Astrocyte (in vitro differentiated cells and primary cell): Measurements from ENCODE around the gene POU6F2. TPM values are rescaled to one million over a fixed set of nuclear protein-coding genes. Genes with fewer than 3 reads are reported as not detected.

ENCODE experiments used
- DNase-seq: peaks from one replicate; pipeline ENCODE4 v3.0.0-alpha.2; 2010; ENCODE audit warnings: low read depth
- FAIRE-seq: peaks from 2 replicates; lab custom pipeline; 2011; peaks lifted over from hg19 to GRCh38; lab: Jason Lieb, UNC
- H2AFZ ChIP-seq: 2 replicates; pipeline ENCODE4 v1.6.0; 2012; ENCODE audit warnings: low read depth, low read length, inconsistent platforms
- H3K27ac ChIP-seq: 2 replicates; pipeline ENCODE4 v1.5.1; 2011; ENCODE audit warnings: low read depth, low read length, inconsistent platforms
- H3K27me3 ChIP-seq: 2 replicates; pipeline ENCODE4 v1.6.0; 2011; ENCODE audit warnings: low read length, inconsistent platforms; ENCODE audit not compliant: insufficient read depth
- H3K36me3 ChIP-seq: 2 replicates; pipeline ENCODE4 v1.5.1; 2011; ENCODE audit warnings: low read length, inconsistent platforms; ENCODE audit not compliant: insufficient read depth
- H3K4me1 ChIP-seq: 2 replicates; pipeline ENCODE4 v1.5.1; 2011; ENCODE audit warnings: low read length, inconsistent platforms; ENCODE audit not compliant: insufficient read depth
- H3K4me2 ChIP-seq: 2 replicates; pipeline ENCODE4 v1.6.0; 2012; ENCODE audit warnings: low read length, inconsistent platforms
- H3K4me3 ChIP-seq: 2 replicates; pipeline ENCODE4 v1.5.1; 2011; ENCODE audit warnings: low read depth, mild to moderate bottlenecking, low read length, inconsistent platforms; ENCODE audit not compliant: insufficient read depth
- H3K79me2 ChIP-seq: 2 replicates; pipeline ENCODE4 v1.6.0; 2012; ENCODE audit warnings: mild to moderate bottlenecking, low read length, inconsistent platforms; ENCODE audit not compliant: insufficient read depth
- H3K9ac ChIP-seq: 2 replicates; pipeline ENCODE4 v1.6.0; 2012; ENCODE audit warnings: mild to moderate bottlenecking, low read length, inconsistent platforms
- H3K9me3 ChIP-seq: 2 replicates; pipeline ENCODE4 v1.5.1; 2012; ENCODE audit warnings: low read depth, mild to moderate bottlenecking, low read length, inconsistent platforms; ENCODE audit not compliant: insufficient read depth
- H4K20me1 ChIP-seq: 2 replicates; pipeline ENCODE4 v1.6.0; 2012; ENCODE audit warnings: low read length, inconsistent platforms; ENCODE audit not compliant: insufficient read depth
- H3K27ac Mint-ChIP-seq: one replicate; pipeline ENCODE4 v1.8.0; 2021; ENCODE audit warnings: mild to moderate bottlenecking, mixed read lengths; ENCODE audit not compliant: unreplicated experiment
- H3K27me3 Mint-ChIP-seq: one replicate; pipeline ENCODE4 v1.8.0; 2021; ENCODE audit warnings: low read depth, mixed read lengths; ENCODE audit not compliant: unreplicated experiment
- H3K36me3 Mint-ChIP-seq: one replicate; pipeline ENCODE4 v1.8.0; 2021; ENCODE audit warnings: low read depth, mixed read lengths; ENCODE audit not compliant: unreplicated experiment
- H3K4me1 Mint-ChIP-seq: one replicate; pipeline ENCODE4 v1.8.0; 2021; ENCODE audit warnings: low read depth, mixed read lengths; ENCODE audit not compliant: unreplicated experiment
- H3K4me3 Mint-ChIP-seq: one replicate; pipeline ENCODE4 v1.8.0; 2021; ENCODE audit warnings: mild to moderate bottlenecking, moderate library complexity, mixed read lengths; ENCODE audit not compliant: unreplicated experiment
- H3K9me3 Mint-ChIP-seq: one replicate; pipeline ENCODE4 v1.8.0; 2021; ENCODE audit warnings: mild to moderate bottlenecking, mixed read lengths; ENCODE audit not compliant: unreplicated experiment
- EZH2 ChIP-seq: IDR thresholded peaks from 2 replicates; pipeline ENCODE4 v1.6.1; 2012; ENCODE audit warnings: mild to moderate bottlenecking, low read length, inconsistent platforms; ENCODE audit not compliant: insufficient read depth
- total RNA-seq: library from RNA; stranded (reverse); gene quantifications from 2 replicates; pipeline ENCODE4 v1.2.1, GENCODE V29; 2021
- TF ChIP-seq, protein P1 (sequence below): IDR thresholded peaks from 2 replicates; pipeline ENCODE4 v1.5.1; 2011; ENCODE audit warnings: low read depth, mild to moderate bottlenecking, inconsistent platforms, low read length, moderate library complexity; ENCODE audit not compliant: insufficient read depth

The POU6F2 gene
- total RNA-seq, 1 donor from 2014 or later = 0.45 TPM

DNA sequence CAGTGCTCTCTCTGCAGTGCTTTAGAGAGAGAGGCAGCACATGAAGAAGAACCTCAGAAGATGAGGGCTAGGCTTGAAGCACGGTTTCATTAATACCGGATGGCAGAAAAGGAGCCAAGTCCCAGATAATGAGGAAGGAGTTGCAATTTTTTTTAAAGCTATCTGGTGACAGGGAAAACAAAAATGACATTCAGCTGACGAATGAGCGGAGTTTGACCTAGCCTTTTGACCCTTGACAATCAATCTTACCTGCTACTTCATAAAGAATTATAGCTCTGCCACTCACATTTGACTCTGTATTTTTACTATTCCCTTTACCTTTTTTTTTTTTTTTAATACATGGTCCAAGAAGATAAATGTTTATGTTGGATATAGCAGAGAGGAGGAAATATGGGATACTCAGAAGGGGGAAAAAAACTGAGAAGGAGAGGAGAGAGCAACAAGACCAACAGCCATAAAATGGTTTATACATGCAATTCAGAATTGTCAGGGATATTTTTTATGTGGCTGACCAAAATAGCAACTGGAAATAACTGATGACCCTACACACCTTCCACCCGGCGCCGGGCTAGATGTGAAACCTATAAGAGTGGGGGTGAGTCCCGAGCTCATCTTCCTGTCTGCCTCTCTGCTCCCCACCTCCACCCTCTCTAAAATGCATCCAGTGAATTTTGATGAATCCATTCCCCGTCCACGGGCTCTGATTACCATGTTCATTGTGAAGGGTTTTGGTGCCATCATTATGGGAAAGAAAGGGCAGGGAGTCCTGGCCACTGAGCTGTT lies 314.1 kb downstream of the POU6F2 start:
- Mint-ChIP-seq H3K27me3 (peaks cover 11% of the 10 kb centered on the region), H3K27ac (no peak overlapping the region), H3K4me1 (peaks cover 2% of the 10 kb centered on the region), H3K9me3 (peaks cover 5% of the 10 kb centered on the region), H3K4me3 (no peak overlapping the region), H3K36me3 (no peaks in the 10 kb centered on the region)
- TF ChIP-seq EZH2 = no peak
- H3K9ac ChIP-seq = no peak overlapping the region
- H3K79me2 ChIP-seq = no peaks in the 10 kb centered on the region
- H3K27me3 ChIP-seq = no peaks in the 10 kb centered on the region
- H2AFZ ChIP-seq = no peak overlapping the region
- no peak overlapping the region for H3K4me2 ChIP-seq
- H3K9me3 ChIP-seq = no peaks in the 10 kb centered on the region
- no peak overlapping the region for H3K27ac ChIP-seq
- no peaks in the 10 kb centered on the region for H3K4me1 ChIP-seq
- no peak overlapping the region for H3K4me3 ChIP-seq
- no peaks in the 10 kb centered on the region for H3K36me3 ChIP-seq
- FAIRE-seq = no peak
- H4K20me1 ChIP-seq = no peaks in the 10 kb centered on the region
- DNase-seq = no peak

DNA sequence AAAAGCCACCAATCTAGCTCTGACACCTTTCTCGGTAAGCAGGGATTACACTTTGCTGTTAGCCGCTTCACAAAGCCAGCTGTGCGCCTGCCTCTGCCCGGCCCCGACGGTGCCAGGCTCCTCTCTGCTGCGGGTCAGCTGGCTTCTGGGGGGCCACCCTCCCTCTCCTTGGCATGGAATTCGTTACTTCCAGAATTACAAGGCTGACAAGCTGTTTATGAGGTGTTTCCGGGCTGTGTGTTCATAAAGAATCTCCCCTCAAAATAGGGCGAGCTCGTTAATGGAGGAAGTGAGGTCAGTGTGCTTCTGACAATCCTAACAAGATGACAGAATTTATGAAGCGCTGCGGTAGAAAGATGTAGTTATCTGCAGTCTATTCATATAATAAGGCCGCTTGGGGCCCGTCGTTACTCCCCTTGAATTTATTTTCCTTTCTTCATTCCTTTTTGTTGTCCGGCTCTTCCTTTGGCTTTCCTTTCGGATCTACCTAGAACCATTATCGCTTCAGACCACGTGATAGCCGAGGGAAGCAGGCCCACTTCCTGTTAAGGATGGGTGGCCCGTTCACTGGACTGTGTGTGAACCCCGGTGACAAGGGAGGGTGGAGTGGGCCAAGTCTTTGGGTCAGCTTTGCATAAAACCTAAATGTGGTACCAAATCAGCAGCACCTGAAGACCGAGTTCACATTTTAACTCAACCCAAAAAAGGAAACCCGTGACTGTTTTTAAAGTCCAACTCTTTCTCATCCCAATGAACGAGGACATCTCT lies 315.5 kb downstream of the POU6F2 start:
- no peak overlapping the region for H3K27ac ChIP-seq
- H3K4me2 ChIP-seq = no peak overlapping the region
- Mint-ChIP-seq H3K36me3 (no peaks in the 10 kb centered on the region), H3K9me3 (peaks cover 5% of the 10 kb centered on the region), H3K4me1 (peaks cover 2% of the 10 kb centered on the region), H3K27me3 (peaks cover 11% of the 10 kb centered on the region), H3K4me3 (no peak overlapping the region), H3K27ac (no peak overlapping the region)
- H3K9me3 ChIP-seq = no peaks in the 10 kb centered on the region
- no peak for FAIRE-seq
- no peaks in the 10 kb centered on the region for H3K4me1 ChIP-seq
- H2AFZ ChIP-seq = no peak overlapping the region
- no peaks in the 10 kb centered on the region for H3K27me3 ChIP-seq
- DNase-seq = no peak
- TF ChIP-seq EZH2 = no peak
- TF ChIP-seq, protein P1, sequence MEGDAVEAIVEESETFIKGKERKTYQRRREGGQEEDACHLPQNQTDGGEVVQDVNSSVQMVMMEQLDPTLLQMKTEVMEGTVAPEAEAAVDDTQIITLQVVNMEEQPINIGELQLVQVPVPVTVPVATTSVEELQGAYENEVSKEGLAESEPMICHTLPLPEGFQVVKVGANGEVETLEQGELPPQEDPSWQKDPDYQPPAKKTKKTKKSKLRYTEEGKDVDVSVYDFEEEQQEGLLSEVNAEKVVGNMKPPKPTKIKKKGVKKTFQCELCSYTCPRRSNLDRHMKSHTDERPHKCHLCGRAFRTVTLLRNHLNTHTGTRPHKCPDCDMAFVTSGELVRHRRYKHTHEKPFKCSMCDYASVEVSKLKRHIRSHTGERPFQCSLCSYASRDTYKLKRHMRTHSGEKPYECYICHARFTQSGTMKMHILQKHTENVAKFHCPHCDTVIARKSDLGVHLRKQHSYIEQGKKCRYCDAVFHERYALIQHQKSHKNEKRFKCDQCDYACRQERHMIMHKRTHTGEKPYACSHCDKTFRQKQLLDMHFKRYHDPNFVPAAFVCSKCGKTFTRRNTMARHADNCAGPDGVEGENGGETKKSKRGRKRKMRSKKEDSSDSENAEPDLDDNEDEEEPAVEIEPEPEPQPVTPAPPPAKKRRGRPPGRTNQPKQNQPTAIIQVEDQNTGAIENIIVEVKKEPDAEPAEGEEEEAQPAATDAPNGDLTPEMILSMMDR = no peak
- no peak overlapping the region for H3K4me3 ChIP-seq
- H4K20me1 ChIP-seq = no peaks in the 10 kb centered on the region
- no peak overlapping the region for H3K9ac ChIP-seq
- no peaks in the 10 kb centered on the region for H3K79me2 ChIP-seq
- H3K36me3 ChIP-seq = no peaks in the 10 kb centered on the region

DNA sequence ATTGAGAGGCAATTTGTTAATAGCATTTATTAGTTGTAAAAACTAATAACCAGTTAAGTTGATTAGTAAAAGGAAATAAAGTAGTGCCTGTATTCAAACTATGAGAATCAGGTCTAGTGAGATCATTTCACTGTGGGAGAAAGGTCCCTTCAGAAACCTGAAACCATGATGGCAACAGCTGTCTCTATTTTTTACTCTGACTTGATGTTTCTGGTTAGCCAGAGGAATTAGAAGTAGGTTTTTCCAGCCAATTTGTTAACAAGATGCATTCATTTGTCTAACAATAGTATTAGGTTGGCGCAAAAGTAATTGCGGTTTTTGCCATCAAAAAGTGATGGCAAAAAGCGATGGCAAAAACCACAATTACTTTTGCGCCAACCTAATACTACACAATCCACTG lies 316.3 kb downstream of the POU6F2 start:
- no peak for DNase-seq
- Histone ChIP-seq H3K9ac (no peak overlapping the region), H3K36me3 (no peaks in the 10 kb centered on the region), H2AFZ (no peak overlapping the region), H3K4me1 (no peaks in the 10 kb centered on the region), H3K27ac (no peak overlapping the region), H3K79me2 (no peaks in the 10 kb centered on the region), H3K27me3 (no peaks in the 10 kb centered on the region), H3K4me3 (no peak overlapping the region), H4K20me1 (no peaks in the 10 kb centered on the region), H3K9me3 (no peaks in the 10 kb centered on the region), H3K4me2 (no peak overlapping the region)
- TF ChIP-seq EZH2 = no peak
- TF ChIP-seq, protein P1 = no peak
- H3K36me3 Mint-ChIP-seq = no peaks in the 10 kb centered on the region
- FAIRE-seq = no peak
- peaks cover 5% of the 10 kb centered on the region for H3K9me3 Mint-ChIP-seq
- no peak overlapping the region for H3K27ac Mint-ChIP-seq
- H3K27me3 Mint-ChIP-seq = peaks cover 10% of the 10 kb centered on the region
- H3K4me1 Mint-ChIP-seq = peaks cover 2% of the 10 kb centered on the region
- H3K4me3 Mint-ChIP-seq = no peak overlapping the region
